Thyroid gland (tissue), 4 donors: ENCODE measurements around the gene KIAA1671. TPM values are rescaled to one million over a fixed set of nuclear protein-coding genes. Genes with fewer than 3 reads are reported as not detected.

Source experiments
- DNase-seq, 2 donors: peaks; one replicate each; pipeline ENCODE4 v3.0.0-alpha.2; 2019
- H3K27ac ChIP-seq, 3 donors: fragments of 200-600 bp; sonication (generic); 1 replicate in 2 of 3; 2 replicates in 1 of 3; pipeline ENCODE4 v1.5.1; 2016 to 2019; ENCODE audit warnings: mild to moderate bottlenecking in 1 of 3, moderate library complexity in 1 of 3
- H3K27me3 ChIP-seq: fragments of 200-600 bp; sonication (generic); one replicate; pipeline ENCODE4 v1.5.1; 2019
- H3K36me3 ChIP-seq, 2 donors: fragments of 200-600 bp; sonication (generic); one replicate each; pipeline ENCODE4 v1.5.1; 2016 to 2019
- H3K4me1 ChIP-seq, 2 donors: fragments of 200-600 bp; sonication (generic); one replicate each; pipeline ENCODE4 v1.5.1; 2017 to 2019
- H3K4me3 ChIP-seq, 3 donors: fragments of 200-600 bp; sonication (generic); replicated peaks in 1 of 3; 1 replicate in 2 of 3; 2 replicates in 1 of 3; pipeline ENCODE4 v1.5.1; 2016; ENCODE audit warnings: mild to moderate bottlenecking in 1 of 3
- H3K9me3 ChIP-seq: fragments of 200-600 bp; sonication (generic); one replicate; pipeline ENCODE4 v1.5.1; 2017
- POLR2A ChIP-seq, 2 donors: fragments of 450-650 bp; IDR thresholded peaks; one replicate each; pipeline ENCODE4 v1.6.1; 2017; ENCODE audit warnings: antibody characterized with exemption in 2 of 2, mild to moderate bottlenecking in 2 of 2, moderate library complexity in 1 of 2
- WGBS, 2 donors: methylation state at CpG; one replicate each; pipeline ENCODE4 v1.1.5; 2017; 5-methylcytosine and 5-hydroxymethylcytosine counted together
- intact Hi-C: fragments of 100-400 bp; cut with DNase I; formaldehyde crosslinking; loops from one replicate; pipeline ENCODE4 v1.15.1; 2023
- total RNA-seq, 4 donors: library from RNA; depleted of rRNA; stranded (reverse); fragments of >200 nt; gene quantifications; one replicate each; pipeline ENCODE4 v1.2.3, GENCODE V29; 2016
- TF ChIP-seq, protein P1 (sequence below), 6 experiments: fragments of 200-600 bp in 3 of 6; fragments of 450-650 bp in 3 of 6; sonication (generic) in 3 of 6; IDR thresholded peaks; one replicate each; pipeline ENCODE4 v1.5.1; 2016 to 2019; ENCODE audit warnings: antibody characterized with exemption in 6 of 6, mild to moderate bottlenecking in 2 of 6, inconsistent platforms in 1 of 6, moderate library complexity in 1 of 6

KIAA1671 gene
- total RNA-seq, 4 donors from 2014 or later = 63.2 to 111 (median 79.7) TPM

- peak overlapping the region; percentile 70 to 91 (median 83) for H3K27ac ChIP-seq
- H3K4me3 ChIP-seq = no peak overlapping the region
- peak in 1 of 2 donors; percentile 28 for TF ChIP-seq POLR2A (IDR thresholded peaks at IDR 0.05)
- TF ChIP-seq, protein P1, sequence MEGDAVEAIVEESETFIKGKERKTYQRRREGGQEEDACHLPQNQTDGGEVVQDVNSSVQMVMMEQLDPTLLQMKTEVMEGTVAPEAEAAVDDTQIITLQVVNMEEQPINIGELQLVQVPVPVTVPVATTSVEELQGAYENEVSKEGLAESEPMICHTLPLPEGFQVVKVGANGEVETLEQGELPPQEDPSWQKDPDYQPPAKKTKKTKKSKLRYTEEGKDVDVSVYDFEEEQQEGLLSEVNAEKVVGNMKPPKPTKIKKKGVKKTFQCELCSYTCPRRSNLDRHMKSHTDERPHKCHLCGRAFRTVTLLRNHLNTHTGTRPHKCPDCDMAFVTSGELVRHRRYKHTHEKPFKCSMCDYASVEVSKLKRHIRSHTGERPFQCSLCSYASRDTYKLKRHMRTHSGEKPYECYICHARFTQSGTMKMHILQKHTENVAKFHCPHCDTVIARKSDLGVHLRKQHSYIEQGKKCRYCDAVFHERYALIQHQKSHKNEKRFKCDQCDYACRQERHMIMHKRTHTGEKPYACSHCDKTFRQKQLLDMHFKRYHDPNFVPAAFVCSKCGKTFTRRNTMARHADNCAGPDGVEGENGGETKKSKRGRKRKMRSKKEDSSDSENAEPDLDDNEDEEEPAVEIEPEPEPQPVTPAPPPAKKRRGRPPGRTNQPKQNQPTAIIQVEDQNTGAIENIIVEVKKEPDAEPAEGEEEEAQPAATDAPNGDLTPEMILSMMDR (IDR thresholded peaks at IDR 0.05) = no peak
- DNase-seq = peak; percentile 72 to 79
- H3K9me3 ChIP-seq = no peaks in the 10 kb centered on the region
- no peaks in the 10 kb centered on the region for H3K27me3 ChIP-seq
- H3K36me3 ChIP-seq = no peaks in the 10 kb centered on the region
- WGBS, 2 donors = 20 to 30% methylated on average over 15 to 16 of the region's 16 CpGs
- peaks cover 75 to 86% of the 10 kb centered on the region in 2 donors for H3K4me1 ChIP-seq
- intact Hi-C loops = no loop called here
Observed at GRCh38 chr22:25062386-25063085, 110.0 kb downstream of the KIAA1671 start.

- no peak overlapping the region for H3K4me3 ChIP-seq
- intact Hi-C loops = no loop called here
- H3K27ac ChIP-seq = peak overlapping the region in 2 of 3 donors; percentile 17 to 91
- peaks cover 64 to 71% of the 10 kb centered on the region in 2 donors for H3K4me1 ChIP-seq
- no peaks in the 10 kb centered on the region for H3K27me3 ChIP-seq
- no peak for TF ChIP-seq POLR2A (IDR thresholded peaks at IDR 0.05)
- TF ChIP-seq, protein P1 (IDR thresholded peaks at IDR 0.05) = no peak
- DNase-seq = peak in 1 of 2 donors; percentile 73
- WGBS, 2 donors = 67 to 83% methylated on average over 16 of the region's 16 CpGs
- no peaks in the 10 kb centered on the region for H3K36me3 ChIP-seq
- H3K9me3 ChIP-seq = no peaks in the 10 kb centered on the region
Observed at GRCh38 chr22:25064894-25065560, 112.5 kb downstream of the KIAA1671 start.

GRCh38 chr22:25066861-25067435, 114.4 kb downstream of the KIAA1671 start:
- no peak for DNase-seq
- Histone ChIP-seq H3K36me3 (no peaks in the 10 kb centered on the region), H3K9me3 (no peaks in the 10 kb centered on the region), H3K27ac (peak overlapping the region in 2 of 3 donors; percentile 47 to 70), H3K27me3 (no peaks in the 10 kb centered on the region), H3K4me3 (no peak overlapping the region), H3K4me1 (peaks cover 69 to 70% of the 10 kb centered on the region in 2 donors)
- TF ChIP-seq, protein P1 (IDR thresholded peaks at IDR 0.05) = no peak
- no peak for TF ChIP-seq POLR2A (IDR thresholded peaks at IDR 0.05)
- 89 to 97% methylated on average over 7 to 15 of the region's 15 CpGs for WGBS, 2 donors
- intact Hi-C loops = no loop called here

DNA sequence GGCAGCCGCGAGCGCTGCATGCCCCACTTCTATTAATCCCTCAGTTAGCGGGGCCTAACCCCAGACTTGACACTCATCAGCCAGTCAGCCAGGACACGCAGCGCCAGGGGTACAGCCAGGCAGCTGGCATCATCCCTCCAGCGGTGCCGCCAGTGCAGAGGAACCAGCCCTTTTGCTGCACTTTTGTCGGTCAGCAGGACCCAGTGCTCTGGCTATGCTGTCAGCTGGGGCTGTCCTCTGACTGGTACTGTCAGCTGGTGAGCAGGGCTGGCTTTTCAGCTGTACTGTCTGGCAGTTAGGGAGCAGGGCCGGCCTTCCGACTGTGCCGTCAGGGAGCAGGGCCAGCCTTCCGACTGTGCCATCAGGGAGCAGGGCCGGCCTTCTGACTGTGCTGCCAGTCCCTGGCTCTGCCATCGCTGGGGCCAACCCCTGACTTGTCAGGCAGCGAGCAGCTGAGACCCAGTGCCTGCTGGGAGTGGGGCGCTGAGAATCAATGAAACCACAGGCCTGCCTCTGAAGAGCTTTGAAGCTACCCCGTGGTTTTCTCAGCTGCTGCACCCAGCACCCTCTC, 115.4 kb downstream of the KIAA1671 start:
- TF ChIP-seq, protein P1 (IDR thresholded peaks at IDR 0.05) = no peak
- no peak for TF ChIP-seq POLR2A (IDR thresholded peaks at IDR 0.05)
- intact Hi-C loops = no loop called here
- Histone ChIP-seq H3K27ac (peak overlapping the region in 2 of 3 donors; percentile 47 to 70), H3K9me3 (no peaks in the 10 kb centered on the region), H3K4me1 (peaks cover 60 to 66% of the 10 kb centered on the region in 2 donors), H3K4me3 (no peak overlapping the region), H3K27me3 (no peaks in the 10 kb centered on the region), H3K36me3 (no peaks in the 10 kb centered on the region)
- peak; percentile 44 to 60 for DNase-seq
- 83 to 93% methylated on average over 10 to 13 of the region's 18 CpGs for WGBS, 2 donors
